GM23338 (cell line): ENCODE measurements around the gene METTL3. TPM values are rescaled to one million over a fixed set of nuclear protein-coding genes. Genes with fewer than 3 reads are reported as not detected.
A peak's percentile ranks its signal among the peaks of the same experiment; 100 is the strongest.

Source experiments
- ATAC-seq: fragments of 200-7000 bp; cut with Tn5 transposase; 3 replicates; pipeline ENCODE4 v1.9.1; 2020
- DNase-seq: peaks from one replicate; pipeline ENCODE4 v3.0.0-alpha.2; 2015; ENCODE audit warnings: low spot score
- H2AFZ ChIP-seq: fragments of 200-600 bp; sonication (generic); 2 replicates; pipeline ENCODE4 v1.8.0; 2016; ENCODE audit warnings: antibody characterized with exemption, mild to moderate bottlenecking, moderate library complexity
- H3F3A ChIP-seq: fragments of 200-600 bp; sonication (generic); replicated peaks from 2 replicates; pipeline ENCODE4 v1.8.0; 2017; ENCODE audit warnings: antibody characterized with exemption, mixed run types, low read depth
- H3K27ac ChIP-seq: fragments of 200-600 bp; sonication (generic); 2 replicates; pipeline ENCODE4 v1.6.1; 2016; ENCODE audit warnings: low read depth
- H3K27me3 ChIP-seq: fragments of 200-600 bp; sonication (generic); 2 replicates; pipeline ENCODE4 v1.8.0; 2016; ENCODE audit warnings: mild to moderate bottlenecking, mixed run types, moderate library complexity; ENCODE audit not compliant: insufficient read depth
- H3K36me3 ChIP-seq: fragments of 200-600 bp; sonication (generic); 2 replicates; pipeline ENCODE4 v1.8.0; 2016; ENCODE audit warnings: mild to moderate bottlenecking; ENCODE audit not compliant: insufficient read depth
- H3K4me1 ChIP-seq: fragments of 200-600 bp; sonication (generic); 2 replicates; pipeline ENCODE4 v1.8.0; 2016; ENCODE audit warnings: mild to moderate bottlenecking, moderate library complexity; ENCODE audit not compliant: insufficient read depth
- H3K4me2 ChIP-seq: fragments of 200-600 bp; sonication (generic); 2 replicates; pipeline ENCODE4 v1.7.1; 2017; ENCODE audit warnings: mixed run types
- H3K4me3 ChIP-seq: fragments of 200-600 bp; sonication (generic); 2 replicates; pipeline ENCODE4 v1.6.1; 2016; ENCODE audit warnings: mixed run types
- H3K79me2 ChIP-seq: fragments of 200-600 bp; sonication (generic); replicated peaks from 2 replicates; pipeline ENCODE4 v1.8.0; 2017; ENCODE audit warnings: mild to moderate bottlenecking; ENCODE audit not compliant: insufficient read depth
- H3K9me2 ChIP-seq: fragments of 200-600 bp; sonication (generic); 2 replicates; pipeline ENCODE4 v1.8.0; 2017; ENCODE audit not compliant: insufficient read depth
- H4K20me1 ChIP-seq: fragments of 200-600 bp; sonication (generic); replicated peaks from 2 replicates; pipeline ENCODE4 v1.8.0; 2017; ENCODE audit warnings: mild to moderate bottlenecking; ENCODE audit not compliant: insufficient read depth
- H3K27ac Mint-ChIP-seq: 2 replicates; pipeline ENCODE4 v1.8.0; 2020; ENCODE audit warnings: inconsistent platforms, mild to moderate bottlenecking, moderate library complexity, mixed read lengths
- H3K27me3 Mint-ChIP-seq: 3 replicates; pipeline ENCODE4 v1.8.0; 2022; ENCODE audit warnings: low read depth, mild to moderate bottlenecking, moderate library complexity, mixed read lengths, inconsistent platforms; ENCODE audit not compliant: insufficient read depth, poor library complexity
- H3K36me3 Mint-ChIP-seq: 3 replicates; pipeline ENCODE4 v1.8.0; 2021; ENCODE audit warnings: low read depth, mild to moderate bottlenecking, inconsistent platforms, moderate library complexity, mixed read lengths
- H3K4me1 Mint-ChIP-seq: 3 replicates; pipeline ENCODE4 v1.8.0; 2020; ENCODE audit warnings: mild to moderate bottlenecking, inconsistent platforms, mixed read lengths
- H3K4me3 Mint-ChIP-seq: 3 replicates; pipeline ENCODE4 v1.8.0; 2021; ENCODE audit warnings: moderate library complexity, mild to moderate bottlenecking, inconsistent platforms, mixed read lengths
- H3K9me3 Mint-ChIP-seq: 3 replicates; pipeline ENCODE4 v1.8.0; 2020; ENCODE audit warnings: moderate library complexity, mild to moderate bottlenecking, inconsistent platforms, mixed read lengths
- CREB1 ChIP-seq: fragments of 250-450 bp; sonication (Bioruptor Pico); IDR thresholded peaks from 2 replicates; pipeline ENCODE4 v1.5.0; 2020; ENCODE audit warnings: low read depth, mild to moderate bottlenecking, moderate library complexity
- CTCF ChIP-seq, 2 experiments: fragments of 200-600 bp in 1 of 2; sonication (generic) in 1 of 2; conservative IDR thresholded peaks; 2 replicates each; pipeline versions ENCODE4 v1.5.1 to v1.6.1; 2016 to 2017; ENCODE audit warnings: antibody characterized with exemption in 2 of 2, low read depth in 2 of 2, mild to moderate bottlenecking in 2 of 2, moderate library complexity in 1 of 2
- EZH2 ChIP-seq: fragments of 200-600 bp; sonication (generic); IDR thresholded peaks from one replicate; pipeline ENCODE4 v1.8.0; 2017; ENCODE audit warnings: antibody characterized with exemption, mild to moderate bottlenecking, low read depth; ENCODE audit not compliant: unreplicated experiment
- JUNB ChIP-seq: IDR thresholded peaks from one replicate; pipeline ENCODE4 v1.6.1; 2016; ENCODE audit warnings: antibody characterized with exemption; ENCODE audit not compliant: unreplicated experiment
- NANOG ChIP-seq: IDR thresholded peaks from 2 replicates; pipeline ENCODE4 v1.6.1; 2016; ENCODE audit warnings: antibody characterized with exemption, borderline replicate concordance
- POLR2AphosphoS5 ChIP-seq: IDR thresholded peaks from 2 replicates; pipeline ENCODE4 v1.6.1; 2016; ENCODE audit warnings: antibody characterized with exemption, low read depth
- STAT1 ChIP-seq: IDR thresholded peaks from one replicate; pipeline ENCODE4 v1.6.1; 2016; ENCODE audit warnings: antibody characterized with exemption; ENCODE audit not compliant: unreplicated experiment
- ZNF462 ChIP-seq: fragments of 250-450 bp; sonication (Bioruptor Pico); IDR thresholded peaks from 2 replicates; pipeline ENCODE4 v1.5.0; 2020; ENCODE audit warnings: mild to moderate bottlenecking, moderate library complexity
- polyA plus RNA-seq: library from polyadenylated mRNA; unstranded; fragments of >200 nt; fragmentation: Nextera tagmentation; extraction: Ambion mirVana; gene quantifications from 2 replicates; pipeline ENCODE4 v1.2.1, GENCODE V29; 2016
- total RNA-seq: library from RNA; depleted of rRNA; stranded (reverse); fragments of >200 nt; shearing (Covaris generic); gene quantifications from 2 replicates; pipeline ENCODE4 v1.2.3, GENCODE V29; 2014
- TF ChIP-seq, protein P1 (sequence below): IDR thresholded peaks from one replicate; pipeline ENCODE4 v1.6.1; 2018; ENCODE audit warnings: antibody characterized with exemption; ENCODE audit not compliant: unreplicated experiment
- TF ChIP-seq, protein P2 (sequence below): IDR thresholded peaks from 2 replicates; pipeline ENCODE4 v1.6.1; 2016; ENCODE audit warnings: antibody characterized with exemption

Gene METTL3
- total and polyA plus RNA-seq, 2 experiments from 2014 or later = 100 to 140 TPM

DNA sequence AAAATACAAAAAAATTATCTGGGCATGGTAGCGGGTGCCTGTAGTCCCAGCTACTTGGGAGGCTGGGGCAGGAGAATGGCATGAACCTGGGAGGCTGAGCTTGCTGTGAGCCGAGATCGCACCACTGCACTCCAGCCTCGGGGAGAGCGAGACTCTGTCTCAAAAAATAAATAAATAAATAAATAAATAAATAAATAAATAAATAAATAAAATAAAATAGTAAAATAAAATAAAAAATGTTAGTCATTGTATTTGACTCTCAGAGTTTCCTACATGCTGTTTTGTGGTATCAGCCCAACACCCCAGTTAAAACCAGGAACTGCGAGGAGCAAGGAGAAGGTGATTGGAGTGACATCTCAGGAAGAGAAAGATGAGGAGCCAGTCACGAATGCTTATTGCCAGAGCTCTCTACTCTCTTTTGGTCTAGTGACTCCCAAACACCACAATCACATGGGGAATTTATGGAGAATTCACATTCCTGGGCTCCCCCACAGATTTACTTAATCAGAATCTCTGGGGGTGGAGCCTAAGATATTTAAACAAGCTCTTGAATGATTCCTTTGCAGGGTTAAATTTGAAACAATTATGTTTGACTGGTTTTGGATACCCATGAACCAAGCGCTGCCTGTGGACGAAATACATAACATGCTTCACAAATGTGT lies 30.4 kb upstream of the METTL3 start (continued):
- no peak for TF ChIP-seq EZH2

- Histone ChIP-seq H3K4me3 (peak overlapping the region; percentile 10; the same call in 1 of the 2 replicates), H3K4me1 (peaks cover 45% of the 10 kb centered on the region), H3K27me3 (no peaks in the 10 kb centered on the region), H3K4me2 (peak overlapping the region; percentile 50), H3F3A (peaks cover 9% of the 10 kb centered on the region; the same call in 1 of the 2 replicates), H3K27ac (peak overlapping the region; percentile 84), H4K20me1 (no peaks in the 10 kb centered on the region), H2AFZ (no peak overlapping the region), H3K79me2 (peaks cover 44% of the 10 kb centered on the region), H3K9me2 (no peaks in the 10 kb centered on the region), H3K36me3 (no peaks in the 10 kb centered on the region)
- Mint-ChIP-seq H3K27me3 (peaks cover 31% of the 10 kb centered on the region), H3K36me3 (peaks cover 14% of the 10 kb centered on the region), H3K27ac (peak overlapping the region; percentile 90), H3K4me3 (peak overlapping the region; percentile 47), H3K9me3 (no peaks in the 10 kb centered on the region; the same call in 1 of the 3 replicates), H3K4me1 (peaks cover 47% of the 10 kb centered on the region)
- DNase-seq (peak; percentile 44), ATAC-seq (peak; percentile 5; the same call in 2 of the 3 replicates)
- TF ChIP-seq EZH2 (no peak), ZNF462 (CRISPR knock-in tag) (no peak), JUNB (no peak), CTCF (conservative IDR thresholded peaks at IDR 0.05; ENCODE audit: low read depth in 2 of 2) (no peak), STAT1 (no peak), CREB1 (CRISPR knock-in tag) (no peak), POLR2AphosphoS5 (no peak), NANOG (no peak)
- TF ChIP-seq, protein P1, sequence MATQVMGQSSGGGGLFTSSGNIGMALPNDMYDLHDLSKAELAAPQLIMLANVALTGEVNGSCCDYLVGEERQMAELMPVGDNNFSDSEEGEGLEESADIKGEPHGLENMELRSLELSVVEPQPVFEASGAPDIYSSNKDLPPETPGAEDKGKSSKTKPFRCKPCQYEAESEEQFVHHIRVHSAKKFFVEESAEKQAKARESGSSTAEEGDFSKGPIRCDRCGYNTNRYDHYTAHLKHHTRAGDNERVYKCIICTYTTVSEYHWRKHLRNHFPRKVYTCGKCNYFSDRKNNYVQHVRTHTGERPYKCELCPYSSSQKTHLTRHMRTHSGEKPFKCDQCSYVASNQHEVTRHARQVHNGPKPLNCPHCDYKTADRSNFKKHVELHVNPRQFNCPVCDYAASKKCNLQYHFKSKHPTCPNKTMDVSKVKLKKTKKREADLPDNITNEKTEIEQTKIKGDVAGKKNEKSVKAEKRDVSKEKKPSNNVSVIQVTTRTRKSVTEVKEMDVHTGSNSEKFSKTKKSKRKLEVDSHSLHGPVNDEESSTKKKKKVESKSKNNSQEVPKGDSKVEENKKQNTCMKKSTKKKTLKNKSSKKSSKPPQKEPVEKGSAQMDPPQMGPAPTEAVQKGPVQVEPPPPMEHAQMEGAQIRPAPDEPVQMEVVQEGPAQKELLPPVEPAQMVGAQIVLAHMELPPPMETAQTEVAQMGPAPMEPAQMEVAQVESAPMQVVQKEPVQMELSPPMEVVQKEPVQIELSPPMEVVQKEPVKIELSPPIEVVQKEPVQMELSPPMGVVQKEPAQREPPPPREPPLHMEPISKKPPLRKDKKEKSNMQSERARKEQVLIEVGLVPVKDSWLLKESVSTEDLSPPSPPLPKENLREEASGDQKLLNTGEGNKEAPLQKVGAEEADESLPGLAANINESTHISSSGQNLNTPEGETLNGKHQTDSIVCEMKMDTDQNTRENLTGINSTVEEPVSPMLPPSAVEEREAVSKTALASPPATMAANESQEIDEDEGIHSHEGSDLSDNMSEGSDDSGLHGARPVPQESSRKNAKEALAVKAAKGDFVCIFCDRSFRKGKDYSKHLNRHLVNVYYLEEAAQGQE = no peak
- TF ChIP-seq, protein P2, sequence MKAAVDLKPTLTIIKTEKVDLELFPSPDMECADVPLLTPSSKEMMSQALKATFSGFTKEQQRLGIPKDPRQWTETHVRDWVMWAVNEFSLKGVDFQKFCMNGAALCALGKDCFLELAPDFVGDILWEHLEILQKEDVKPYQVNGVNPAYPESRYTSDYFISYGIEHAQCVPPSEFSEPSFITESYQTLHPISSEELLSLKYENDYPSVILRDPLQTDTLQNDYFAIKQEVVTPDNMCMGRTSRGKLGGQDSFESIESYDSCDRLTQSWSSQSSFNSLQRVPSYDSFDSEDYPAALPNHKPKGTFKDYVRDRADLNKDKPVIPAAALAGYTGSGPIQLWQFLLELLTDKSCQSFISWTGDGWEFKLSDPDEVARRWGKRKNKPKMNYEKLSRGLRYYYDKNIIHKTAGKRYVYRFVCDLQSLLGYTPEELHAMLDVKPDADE = no peak
These were observed 28.2 kb upstream of the METTL3 start for GRCh38 chr14:21539189-21539940.
